Measurements from ENCODE around the gene ADM.

- TF ChIP-seq POLR2A (IDR thresholded peaks at IDR 0.05; ENCODE audit: low read depth, low read length), result no peak
- no peak for TF ChIP-seq POLR2AphosphoS5 (IDR thresholded peaks at IDR 0.05; ENCODE audit: low read depth, low read length)
- TF ChIP-seq TAF1 (IDR thresholded peaks at IDR 0.05; ENCODE audit: borderline replicate concordance, low read depth, low read length), result no peak
Measured at GRCh38 chr11:10265936-10266335, 38.9 kb upstream of the ADM start.

All from GM12892 (cell line).